ENCODE data around the gene DUSP14. TPM values are rescaled to one million over a fixed set of nuclear protein-coding genes. Genes with fewer than 3 reads are reported as not detected.

Gene DUSP14
- total and polyA plus RNA-seq, 9 of the 15 experiments (the other 6 are each of a cell fraction or from before 2014, with no cell fraction given): 20.2 to 74.0 (median 31.8) TPM

DNA sequence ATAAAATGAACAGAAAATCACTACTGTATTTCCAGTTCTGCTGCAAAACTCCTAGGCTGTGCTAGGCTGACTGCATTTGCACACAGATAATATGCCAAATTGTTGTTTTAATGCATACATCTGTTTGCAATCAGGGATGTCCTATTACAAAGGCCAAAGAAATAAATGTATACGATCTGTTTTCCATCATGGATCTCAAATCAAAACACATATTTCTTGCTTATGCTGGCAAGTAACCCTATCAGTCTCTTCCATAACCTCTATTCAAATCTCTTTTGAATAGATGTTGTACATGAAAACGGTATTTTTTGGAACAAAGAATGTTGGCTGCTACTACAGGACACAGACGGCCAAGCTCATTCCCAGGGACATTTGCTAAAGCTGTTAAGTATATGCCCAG, 56.6 kb downstream of the DUSP14 start:
- BruUV-seq (replicated peaks): no TSS peak
- Histone ChIP-seq H3K9me1 (ENCODE audit: control insufficient read depth, insufficient read depth, low read length) (no peaks in the 10 kb centered on the region), H2AFZ (ENCODE audit: low read depth, low read length) (no peak overlapping the region), H3K27ac (ENCODE audit: extremely low read depth, low read depth, low read length) (no peak overlapping the region), H3K9ac (ENCODE audit: insufficient read depth in 1 of 2, low read depth in 2 of 2, low read length in 2 of 2) (no peak overlapping the region), H3K4me1 (replicated peaks in 1 of 2; ENCODE audit: control insufficient read depth in 2 of 2, insufficient read depth in 2 of 2, low read length in 2 of 2) (no peaks in the 10 kb centered on the region), H4K20me1 (replicated peaks; ENCODE audit: control insufficient read depth, insufficient read depth, low read length) (no peaks in the 10 kb centered on the region), H3K4me3 (no peak overlapping the region), H3K79me2 (ENCODE audit: control insufficient read depth, insufficient read depth, low read length) (no peaks in the 10 kb centered on the region), H3K36me3 (ENCODE audit: control insufficient read depth, insufficient read depth, low read length) (peaks cover 21% of the 10 kb centered on the region), H3K9me3 (replicated peaks; ENCODE audit: control insufficient read depth, insufficient read depth, low read depth, low read length) (no peaks in the 10 kb centered on the region), H3K4me2 (ENCODE audit: insufficient read depth, low read length) (no peak overlapping the region), H3K27me3 (ENCODE audit: control insufficient read depth in 2 of 2, insufficient read depth in 2 of 2, low read length in 2 of 2) (no peaks in the 10 kb centered on the region)
- no peak for FAIRE-seq
- CTCF ChIA-PET (ENCODE audit: low intra/inter-chr PET ratio): no interaction called here
- DNase-seq (ENCODE audit: extremely low read depth in 1 of 4, low spot score in 3 of 4): no peak
- POLR2A ChIA-PET: interaction anchor here (0.7 kb wide), 1 partner anchor 224 kb away, joined by 4 read pairs; no protein-coding TSS in a partner anchor
- no peak for ATAC-seq
- TF ChIP-seq HDGF (IDR thresholded peaks at IDR 0.05): no peak
- TF ChIP-seq POLR2A (conservative IDR thresholded peaks at IDR 0.05): no peak
- TF ChIP-seq MEF2D (tag; conservative IDR thresholded peaks at IDR 0.05; ENCODE audit: low read depth): no peak
- 58% methylated on average over 3 of the region's 3 CpGs for WGBS (ENCODE audit: insufficient coverage, low coverage, missing lambda C conversion rate)
- intact Hi-C loops (cut with micrococcal nuclease) (no loop called here), in situ Hi-C loops (cut with MboI) (no loop called here)

DNA sequence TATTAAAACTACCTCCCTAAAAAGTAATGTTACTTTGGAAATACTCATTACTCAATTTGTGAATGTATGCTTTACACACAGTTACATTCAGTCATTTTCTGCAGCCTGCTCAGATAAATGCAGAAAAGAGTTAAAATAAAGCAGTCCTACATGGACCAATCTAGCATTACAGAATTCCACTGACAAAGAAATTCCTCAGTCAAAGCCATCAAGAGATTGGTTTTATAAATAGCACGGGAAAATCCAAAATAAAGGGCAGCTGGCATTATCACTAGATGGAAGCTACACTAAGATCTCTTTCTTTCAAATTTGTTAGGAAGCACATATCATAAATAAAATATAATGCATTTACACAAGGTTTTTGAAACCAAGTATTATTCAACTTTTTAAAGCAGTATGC, 58.3 kb downstream of the DUSP14 start:
- in situ Hi-C loops (cut with MboI) (no loop called here), intact Hi-C loops (cut with micrococcal nuclease) (no loop called here)
- no peak for TF ChIP-seq ZNF764 (CRISPR knock-in tag; IDR thresholded peaks at IDR 0.05; ENCODE audit: low read depth)
- TF ChIP-seq ZNF384 (IDR thresholded peaks at IDR 0.05; ENCODE audit: low read depth, low read length): no peak
- no peak for TF ChIP-seq ZNF239 (CRISPR knock-in tag; IDR thresholded peaks at IDR 0.05)
- no peaks in the 10 kb centered on the region for H3K79me2 ChIP-seq (ENCODE audit: control insufficient read depth, insufficient read depth, low read length)
- DNase-seq (ENCODE audit: extremely low read depth in 1 of 4, low spot score in 3 of 4) (no peak), FAIRE-seq (no peak), ATAC-seq (no peak)
- H3K27ac ChIP-seq (ENCODE audit: extremely low read depth, low read depth, low read length): no peak overlapping the region
- peaks cover 13% of the 10 kb centered on the region for H3K36me3 ChIP-seq (ENCODE audit: control insufficient read depth, insufficient read depth, low read length)
- CTCF ChIA-PET (ENCODE audit: low intra/inter-chr PET ratio): no interaction called here
- H3K4me2 ChIP-seq (ENCODE audit: insufficient read depth, low read length): no peak overlapping the region
- no peak overlapping the region for H3K9ac ChIP-seq (ENCODE audit: insufficient read depth in 1 of 2, low read depth in 2 of 2, low read length in 2 of 2)
- POLR2A ChIA-PET: no interaction called here
- WGBS (ENCODE audit: insufficient coverage, low coverage, missing lambda C conversion rate): 100% methylated on average over 1 of the region's 1 CpG
- H2AFZ ChIP-seq (ENCODE audit: low read depth, low read length): no peak overlapping the region
- H3K4me1 ChIP-seq (replicated peaks in 1 of 2; ENCODE audit: control insufficient read depth in 2 of 2, insufficient read depth in 2 of 2, low read length in 2 of 2): no peaks in the 10 kb centered on the region
- H3K27me3 ChIP-seq (ENCODE audit: control insufficient read depth in 2 of 2, insufficient read depth in 2 of 2, low read length in 2 of 2): no peaks in the 10 kb centered on the region
- H3K4me3 ChIP-seq: no peak overlapping the region
- no peaks in the 10 kb centered on the region for H3K9me3 ChIP-seq (replicated peaks; ENCODE audit: control insufficient read depth, insufficient read depth, low read depth, low read length)
- BruUV-seq (replicated peaks): no TSS peak
- no peaks in the 10 kb centered on the region for H3K9me1 ChIP-seq (ENCODE audit: control insufficient read depth, insufficient read depth, low read length)
- H4K20me1 ChIP-seq (replicated peaks; ENCODE audit: control insufficient read depth, insufficient read depth, low read length): no peaks in the 10 kb centered on the region
